Measurements from ENCODE around the gene RCL1.

DNA sequence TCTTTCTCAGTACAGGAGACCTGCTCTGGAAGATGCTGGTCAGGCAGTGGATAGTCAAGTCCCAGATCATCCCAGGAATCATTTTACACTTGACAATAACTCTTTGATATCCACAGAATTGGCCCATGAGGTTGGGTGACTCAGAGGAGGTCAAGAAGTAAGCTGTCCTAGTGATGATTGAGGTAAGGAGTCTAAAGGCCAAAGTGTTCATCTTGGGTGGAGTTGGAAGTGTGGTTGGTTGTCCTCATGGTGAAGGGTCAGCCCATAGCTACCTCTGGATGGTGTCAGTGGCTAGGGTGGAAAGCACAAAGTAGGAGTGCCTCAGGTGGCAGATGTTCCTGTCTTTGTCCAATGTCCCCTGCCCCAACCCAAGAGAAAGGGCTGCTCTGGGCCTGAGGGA, 24.1 kb upstream of the RCL1 start:
- TF ChIP-seq, protein P1, sequence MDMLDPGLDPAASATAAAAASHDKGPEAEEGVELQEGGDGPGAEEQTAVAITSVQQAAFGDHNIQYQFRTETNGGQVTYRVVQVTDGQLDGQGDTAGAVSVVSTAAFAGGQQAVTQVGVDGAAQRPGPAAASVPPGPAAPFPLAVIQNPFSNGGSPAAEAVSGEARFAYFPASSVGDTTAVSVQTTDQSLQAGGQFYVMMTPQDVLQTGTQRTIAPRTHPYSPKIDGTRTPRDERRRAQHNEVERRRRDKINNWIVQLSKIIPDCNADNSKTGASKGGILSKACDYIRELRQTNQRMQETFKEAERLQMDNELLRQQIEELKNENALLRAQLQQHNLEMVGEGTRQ (IDR thresholded peaks at IDR 0.05) = no peak
- TF ChIP-seq POLR2A (IDR thresholded peaks at IDR 0.05; ENCODE audit: low read length) = no peak
- no peak for TF ChIP-seq CTCF (IDR thresholded peaks at IDR 0.05)
- TF ChIP-seq ZFP36 (IDR thresholded peaks at IDR 0.05; ENCODE audit: borderline replicate concordance, partially characterized antibody) = no peak
- no peak for TF ChIP-seq CBX2 (IDR thresholded peaks at IDR 0.05; ENCODE audit: borderline replicate concordance, low read depth)
- no peak for TF ChIP-seq BHLHE40 (IDR thresholded peaks at IDR 0.05; ENCODE audit: low read depth, low read length)
- no peak for TF ChIP-seq NR3C1 (IDR thresholded peaks at IDR 0.05)
- no peak for TF ChIP-seq FOSL2 (IDR thresholded peaks at IDR 0.05)
- no peak for TF ChIP-seq FOSL2 (CRISPR knock-in tag; IDR thresholded peaks at IDR 0.05)
- TF ChIP-seq KDM5A (IDR thresholded peaks at IDR 0.05) = no peak
- TF ChIP-seq CHD4 (IDR thresholded peaks at IDR 0.05; ENCODE audit: borderline replicate concordance) = no peak
- no peak for TF ChIP-seq EP300 (IDR thresholded peaks at IDR 0.05)
- no peak for TF ChIP-seq CEBPB (IDR thresholded peaks at IDR 0.05)
